GM12864 (cell line): ENCODE data around the gene TMEM150C.
"Not testable (repeated sequence)": the region's sequence is repeated elsewhere in the genome, so short reads cannot be mapped to it uniquely, and the experiment has no call there.

Experiments used
- DNase-seq: peaks from one replicate; pipeline ENCODE4 v3.0.0-alpha.2; 2011; ENCODE audit warnings: low read depth
- H3K4me3 ChIP-seq: 2 replicates; pipeline ENCODE4 v1.5.1; 2011; ENCODE audit warnings: mild to moderate bottlenecking, low read depth, low read length, control low read depth
- CTCF ChIP-seq: IDR thresholded peaks from 2 replicates; pipeline ENCODE4 v1.5.1; 2011; ENCODE audit warnings: low read depth, mild to moderate bottlenecking, moderate library complexity, low read length, control low read depth, inconsistent platforms; ENCODE audit errors: missing control alignments

TMEM150C gene

GRCh38 chr4:82569076-82569475 is 7.3 kb upstream of the TMEM150C start:
- no peak for TF ChIP-seq CTCF
- H3K4me3 ChIP-seq = no peak overlapping the region
- no peak for DNase-seq

- TF ChIP-seq CTCF = no peak
- no peak for DNase-seq
- H3K4me3 ChIP-seq = no peak overlapping the region
Measured at GRCh38 chr4:82567444-82567843, 5.7 kb upstream of the TMEM150C start.

- no peak overlapping the region for H3K4me3 ChIP-seq
- DNase-seq = no peak
- TF ChIP-seq CTCF = no peak
Measured at GRCh38 chr4:82562564-82562854, 721 bp upstream of the TMEM150C start.

- no peak overlapping the region for H3K4me3 ChIP-seq
- TF ChIP-seq CTCF = no peak
- no peak for DNase-seq
Measured at GRCh38 chr4:82560853-82561785, 669 bp downstream of the TMEM150C start.

GRCh38 chr4:82559735-82560120 is 2.1 kb downstream of the TMEM150C start:
- TF ChIP-seq CTCF = no peak
- H3K4me3 ChIP-seq = no peak overlapping the region
- no peak for DNase-seq

- not testable (repeated sequence) for DNase-seq, H3K4me3 ChIP-seq
Measured at GRCh38 chr4:82559090-82559734, 2.6 kb downstream of the TMEM150C start.

GRCh38 chr4:82555276-82555675 is 6.5 kb downstream of the TMEM150C start:
- no peak for TF ChIP-seq CTCF
- H3K4me3 ChIP-seq = no peak overlapping the region
- DNase-seq = no peak
